COLO829 (cell line): ENCODE measurements around the gene STMN3.
"Not testable (repeated sequence)": the region's sequence is repeated elsewhere in the genome, so short reads cannot be mapped to it uniquely, and the experiment has no call there.

ENCODE experiments used
- DNase-seq: peaks from one replicate; pipeline ENCODE4 v3.0.0; 2012; ENCODE audit warnings: low spot score

Gene STMN3

GRCh38 chr20:63678667-63679465, 25.6 kb upstream of the STMN3 start:
- DNase-seq, result no peak

- no peak for DNase-seq
These were observed 24.8 kb upstream of the STMN3 start for GRCh38 chr20:63678071-63678470.

- DNase-seq, result no peak
These were observed 22.6 kb upstream of the STMN3 start for GRCh38 chr20:63675681-63676368.

- no peak for DNase-seq
These were observed 20.7 kb upstream of the STMN3 start for GRCh38 chr20:63673951-63674350.

- no peak for DNase-seq
These were observed 19.4 kb upstream of the STMN3 start for GRCh38 chr20:63672666-63673065.

- DNase-seq, result not testable (repeated sequence)
These were observed 18.5 kb upstream of the STMN3 start for GRCh38 chr20:63671695-63672094.

GRCh38 chr20:63668351-63668750, 15.1 kb upstream of the STMN3 start:
- DNase-seq, result no peak

- no peak for DNase-seq
These were observed 14.6 kb upstream of the STMN3 start for GRCh38 chr20:63667858-63668257.

- DNase-seq, result no peak
These were observed 12.5 kb upstream of the STMN3 start for GRCh38 chr20:63665708-63666107.

- DNase-seq, result no peak
These were observed 11.8 kb upstream of the STMN3 start for GRCh38 chr20:63664861-63665594.

- DNase-seq, result no peak
These were observed 11.1 kb upstream of the STMN3 start for GRCh38 chr20:63664143-63664851.

GRCh38 chr20:63663332-63664066, 10.3 kb upstream of the STMN3 start:
- DNase-seq, result no peak

GRCh38 chr20:63662813-63663189, 9.6 kb upstream of the STMN3 start:
- DNase-seq, result no peak

- DNase-seq, result no peak
These were observed 9.0 kb upstream of the STMN3 start for GRCh38 chr20:63661959-63662812.

GRCh38 chr20:63661108-63661507, 7.9 kb upstream of the STMN3 start:
- DNase-seq, result no peak

- DNase-seq, result no peak
These were observed 7.4 kb upstream of the STMN3 start for GRCh38 chr20:63660622-63661021.

GRCh38 chr20:63660174-63660573, 7.0 kb upstream of the STMN3 start:
- DNase-seq, result not testable (repeated sequence)

- no peak for DNase-seq
These were observed 6.1 kb upstream of the STMN3 start for GRCh38 chr20:63659370-63659769.

GRCh38 chr20:63658749-63659187, 5.5 kb upstream of the STMN3 start:
- DNase-seq, result no peak

- DNase-seq, result peak; percentile 95
These were observed 4.9 kb upstream of the STMN3 start, which contains the start of gene RTEL1 for GRCh38 chr20:63657937-63658748. TSS of gene RTEL1 (plus strand) at chr20:63658312. CDS start at chr20:63659403, 1,091 bp downstream.
